RWPE1 (cell line): ENCODE measurements around the gene ACOT13.
"Not testable (repeated sequence)": the region's sequence is repeated elsewhere in the genome, so short reads cannot be mapped to it uniquely, and the experiment has no call there.

Source experiments
- CTCF ChIA-PET: fragments of 350-600 bp; sonication (Branson Sonifier 250); formaldehyde crosslinking; extraction: SDS; loops from one replicate; lab custom pipeline; 2021; lab: Yijun Ruan, JAX
- POLR2A ChIA-PET: fragments of 400-600 bp; formaldehyde crosslinking; extraction: SDS; loops from one replicate; lab custom pipeline; 2020; ENCODE audit warnings: antibody characterized with exemption; ENCODE audit not compliant: low non-redundant PET; lab: Yijun Ruan, JAX
- DNase-seq: peaks from one replicate; pipeline ENCODE4 v3.0.0; 2012; ENCODE audit warnings: low spot score
- H3K27ac ChIP-seq: fragments of 450-650 bp; 2 replicates; pipeline ENCODE4 v1.5.1; 2017
- TF ChIP-seq, protein P1 (sequence below): fragments of 450-650 bp; conservative IDR thresholded peaks from 2 replicates; pipeline ENCODE4 v1.5.1; 2017; ENCODE audit warnings: low read depth, mild to moderate bottlenecking

The ACOT13 gene

DNA sequence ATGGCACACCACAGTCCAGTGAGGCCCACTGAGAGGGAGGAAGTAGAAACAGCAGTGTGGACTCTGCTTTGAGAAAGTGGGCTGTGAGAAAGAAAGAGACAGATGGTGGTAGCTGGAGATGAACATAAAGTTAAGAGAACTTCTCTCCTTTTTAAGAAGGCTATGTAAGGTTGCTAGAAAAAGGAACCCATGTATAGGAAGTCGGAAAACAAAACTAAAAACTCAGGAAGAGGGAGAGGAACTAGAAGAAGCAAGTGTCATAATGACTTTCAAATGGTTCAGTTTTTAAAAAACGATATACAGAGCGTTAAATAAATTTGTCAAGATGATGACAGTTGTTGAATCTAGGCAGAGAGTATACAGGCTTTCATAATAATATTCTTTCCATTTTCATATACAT is 82.4 kb downstream of the ACOT13 start:
- TF ChIP-seq, protein P1, sequence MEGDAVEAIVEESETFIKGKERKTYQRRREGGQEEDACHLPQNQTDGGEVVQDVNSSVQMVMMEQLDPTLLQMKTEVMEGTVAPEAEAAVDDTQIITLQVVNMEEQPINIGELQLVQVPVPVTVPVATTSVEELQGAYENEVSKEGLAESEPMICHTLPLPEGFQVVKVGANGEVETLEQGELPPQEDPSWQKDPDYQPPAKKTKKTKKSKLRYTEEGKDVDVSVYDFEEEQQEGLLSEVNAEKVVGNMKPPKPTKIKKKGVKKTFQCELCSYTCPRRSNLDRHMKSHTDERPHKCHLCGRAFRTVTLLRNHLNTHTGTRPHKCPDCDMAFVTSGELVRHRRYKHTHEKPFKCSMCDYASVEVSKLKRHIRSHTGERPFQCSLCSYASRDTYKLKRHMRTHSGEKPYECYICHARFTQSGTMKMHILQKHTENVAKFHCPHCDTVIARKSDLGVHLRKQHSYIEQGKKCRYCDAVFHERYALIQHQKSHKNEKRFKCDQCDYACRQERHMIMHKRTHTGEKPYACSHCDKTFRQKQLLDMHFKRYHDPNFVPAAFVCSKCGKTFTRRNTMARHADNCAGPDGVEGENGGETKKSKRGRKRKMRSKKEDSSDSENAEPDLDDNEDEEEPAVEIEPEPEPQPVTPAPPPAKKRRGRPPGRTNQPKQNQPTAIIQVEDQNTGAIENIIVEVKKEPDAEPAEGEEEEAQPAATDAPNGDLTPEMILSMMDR = no peak
- no peak for DNase-seq
- POLR2A ChIA-PET = no interaction called here
- no peak overlapping the region for H3K27ac ChIP-seq
- CTCF ChIA-PET = interaction anchor here (0.6 kb wide), 1 partner anchor 360 kb away, joined by 3 read pairs; no protein-coding TSS in a partner anchor

DNA sequence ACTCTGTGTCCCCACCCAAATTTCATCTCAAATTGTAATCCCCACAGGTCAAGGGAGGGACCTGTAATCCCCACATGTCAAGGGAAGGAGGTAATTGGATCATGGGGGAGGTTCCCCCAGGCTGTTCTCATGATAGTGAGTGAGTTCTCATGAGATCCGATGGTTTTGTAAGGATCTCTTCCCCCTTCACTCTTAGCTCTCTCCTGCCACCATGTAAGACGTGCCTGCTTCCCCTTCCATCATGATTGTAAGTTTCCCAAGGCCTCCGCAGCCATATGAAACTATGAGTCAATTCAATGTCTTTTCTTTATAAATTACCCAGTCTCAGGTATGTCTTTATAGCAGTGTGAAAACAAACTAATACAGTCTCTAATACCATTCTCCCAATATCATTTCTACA is 84.0 kb downstream of the ACOT13 start:
- CTCF ChIA-PET, POLR2A ChIA-PET, DNase-seq, H3K27ac ChIP-seq: not testable (repeated sequence)

DNA sequence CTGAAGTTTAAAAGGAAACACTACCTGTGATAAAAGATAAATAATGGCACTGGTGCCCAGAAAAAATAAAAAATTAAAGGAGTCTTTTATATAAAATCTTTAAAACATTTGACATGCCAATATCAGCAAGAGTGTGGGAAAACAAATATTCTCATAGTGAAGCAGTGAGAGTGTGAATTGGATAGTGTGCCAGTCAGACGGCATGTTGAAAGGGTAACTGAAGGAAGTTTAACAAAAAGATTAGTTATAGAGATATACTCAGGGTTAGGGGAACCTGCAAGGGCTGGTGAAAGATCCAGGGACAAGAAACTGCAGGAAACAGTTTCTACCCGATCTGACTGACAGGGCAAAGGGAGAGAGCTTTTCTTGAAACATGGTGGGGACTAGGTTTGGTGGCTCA is 85.6 kb downstream of the ACOT13 start:
- POLR2A ChIA-PET = no interaction called here
- TF ChIP-seq, protein P1 = no peak
- H3K27ac ChIP-seq = no peak overlapping the region
- DNase-seq = no peak
- CTCF ChIA-PET = interaction anchor here (0.5 kb wide), 1 partner anchor 264 kb away, joined by 5 read pairs; no protein-coding TSS in a partner anchor

DNA sequence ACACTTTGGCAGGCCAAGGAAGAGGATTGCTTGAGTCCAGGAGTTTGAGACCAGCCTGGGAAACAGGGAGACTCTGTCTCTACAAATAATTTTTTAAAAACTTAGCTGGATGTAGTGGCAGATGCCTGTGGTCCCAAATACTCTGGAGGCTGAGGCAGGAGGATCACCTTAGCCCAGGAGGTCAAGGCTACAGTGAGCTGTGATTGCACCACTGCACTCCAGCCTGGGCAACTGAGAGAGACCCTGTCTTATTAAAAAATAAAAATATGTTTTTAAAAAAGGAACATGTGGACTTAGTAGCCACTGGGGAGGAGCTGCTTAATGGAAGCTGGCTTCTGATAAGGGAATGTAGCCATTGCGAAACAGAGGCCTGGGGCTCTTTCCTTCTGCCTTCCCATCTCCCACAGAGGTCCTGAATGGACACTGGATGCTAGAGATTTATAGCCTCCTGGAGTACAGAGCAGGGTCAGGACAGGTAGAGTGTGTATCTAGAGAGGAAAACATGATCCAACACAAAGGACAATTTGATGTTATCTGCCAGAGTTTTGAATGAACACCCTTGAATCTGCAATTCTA is 86.1 kb downstream of the ACOT13 start:
- POLR2A ChIA-PET = no interaction called here
- DNase-seq = no peak
- TF ChIP-seq, protein P1 = no peak
- H3K27ac ChIP-seq = no peak overlapping the region
- CTCF ChIA-PET = no interaction called here

DNA sequence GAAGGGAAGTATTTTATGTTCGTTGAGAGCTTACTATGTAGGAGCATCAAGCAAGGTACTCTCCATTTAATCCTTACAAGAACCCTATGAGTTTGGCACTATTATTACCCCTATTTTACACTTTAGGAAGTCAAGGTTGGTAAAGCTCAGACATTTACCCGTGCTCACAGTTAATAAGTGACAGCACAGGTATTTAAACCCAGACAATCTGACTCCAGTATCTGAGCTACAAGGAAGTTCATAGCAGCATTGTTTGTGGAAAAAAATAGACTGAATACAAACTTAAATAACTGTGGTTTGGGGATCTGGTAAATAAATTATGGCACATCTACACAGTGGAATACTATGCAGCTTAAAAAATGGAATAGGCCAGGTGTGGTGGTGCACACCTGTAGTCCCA is 86.7 kb downstream of the ACOT13 start:
- ChIA-PET CTCF (no interaction called here), POLR2A (interaction anchor here (1.7 kb wide), 1 partner anchor 32 kb away, joined by 3 read pairs; no protein-coding TSS in a partner anchor)
- DNase-seq = no peak
- TF ChIP-seq, protein P1 = no peak
- no peak overlapping the region for H3K27ac ChIP-seq

DNA sequence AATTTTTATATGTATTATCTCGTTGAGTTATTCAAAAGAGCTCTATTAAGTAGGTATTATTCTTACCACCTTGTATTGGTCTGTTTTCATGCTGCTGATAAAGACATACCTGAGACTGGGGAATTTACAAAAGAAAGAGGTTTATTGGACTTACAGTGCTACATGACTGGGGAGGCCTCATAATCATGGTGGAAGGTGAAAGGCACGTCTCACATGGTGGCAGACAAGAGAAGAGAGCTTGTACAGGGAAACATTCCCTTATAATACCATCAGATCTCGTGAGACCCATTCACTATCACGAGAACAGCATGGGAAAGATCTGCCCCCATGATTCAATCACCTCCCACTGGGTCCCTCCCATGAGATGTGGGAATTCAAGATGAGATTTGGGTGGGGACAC is 87.5 kb downstream of the ACOT13 start:
- CTCF ChIA-PET, DNase-seq, H3K27ac ChIP-seq: not testable (repeated sequence)
- POLR2A ChIA-PET = interaction anchor here (1.7 kb wide), 1 partner anchor 33 kb away, joined by 3 read pairs; no protein-coding TSS in a partner anchor
